Stimulated activated CD4-positive, alpha-beta T cell treated with anti-CD3 and anti-CD28 coated beads, TNF-alpha, amount 100 ng/mL, for 24 hours (primary cell): ENCODE data around the gene BRAT1.
"Not testable (repeated sequence)": the region's sequence is repeated elsewhere in the genome, so short reads cannot be mapped to it uniquely, and the experiment has no call there.

Experiments used
- DNase-seq, 3 experiments: peaks; one replicate each; pipeline ENCODE4 v3.0.0-alpha.2; 2020; ENCODE audit warnings: low read depth in 3 of 3

The BRAT1 gene

DNA sequence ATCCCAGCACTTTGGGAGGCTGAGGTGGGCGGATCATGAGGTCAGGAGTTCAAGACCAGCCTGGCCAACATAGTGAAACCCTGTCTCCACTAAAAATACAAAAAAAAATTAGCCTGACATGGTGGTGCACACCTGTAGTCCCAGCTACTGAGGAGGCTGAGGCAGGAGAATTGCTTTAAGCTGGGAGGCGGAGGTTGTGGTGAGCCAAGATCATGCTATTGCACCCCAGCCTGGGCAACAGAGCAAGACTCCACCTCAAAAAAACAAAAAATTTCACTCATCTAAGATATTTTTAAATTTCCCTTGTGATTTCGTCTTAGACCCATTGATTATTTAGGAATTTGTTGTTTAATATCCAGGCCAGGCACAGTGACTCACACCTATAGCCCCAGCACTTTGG lies 8.6 kb upstream of the BRAT1 start:
- not testable (repeated sequence) for DNase-seq

- DNase-seq, result peak in 1 of 3 experiments; percentile 42
These were observed 4.1 kb upstream of the BRAT1 start for GRCh38 chr7:2559283-2559950.

DNA sequence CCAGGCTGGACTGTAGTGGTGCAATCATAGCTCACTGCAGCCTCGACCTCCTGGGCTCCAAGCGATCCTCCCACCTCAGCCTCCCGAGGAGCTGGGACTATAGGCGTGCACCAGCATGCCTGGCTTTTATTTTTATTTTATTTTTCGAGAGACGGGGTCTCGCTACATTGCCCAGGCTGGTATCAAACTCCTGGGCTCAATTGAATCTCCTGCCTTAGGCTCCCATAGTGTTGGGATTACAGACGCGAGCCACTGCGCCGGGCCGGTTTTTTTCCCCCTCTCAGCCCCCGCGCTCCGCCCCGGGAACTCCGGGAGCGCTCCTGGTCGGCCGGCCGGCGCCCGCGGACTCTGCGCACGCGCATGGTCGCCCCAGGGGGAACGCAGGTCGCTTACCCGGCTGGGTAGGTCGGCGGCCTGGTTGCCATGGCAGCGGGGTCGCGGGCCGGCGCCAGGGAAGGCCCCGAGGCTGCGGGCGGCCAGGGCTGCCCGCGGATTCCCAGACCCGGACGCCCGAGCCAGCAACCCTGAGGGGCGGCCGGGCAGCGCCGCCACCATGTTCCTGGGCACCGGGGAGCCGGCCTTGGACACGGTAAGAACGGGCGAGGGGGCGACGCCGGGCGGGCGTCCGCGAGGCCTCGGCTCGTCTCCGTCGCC lies 3.4 kb upstream of the BRAT1 start, which contains the start of gene IQCE:
Gene IQCE, plus strand, starts transcription at position 351 of the 654 bp plus-strand sequence. Its CDS starts 203 bp downstream, at position 554.
- peak; percentile 75 to 92 (median 88) for DNase-seq

- no peak for DNase-seq
These were observed 638 bp downstream of the BRAT1 start for GRCh38 chr7:2554661-2555111.

- no peak for DNase-seq
These were observed 1.3 kb downstream of the BRAT1 start for GRCh38 chr7:2553831-2554581.

GRCh38 chr7:2553108-2553507 lies 2.2 kb downstream of the BRAT1 start:
- DNase-seq, result no peak

- DNase-seq, result no peak
These were observed 3.9 kb downstream of the BRAT1 start for GRCh38 chr7:2551418-2551817.

DNA sequence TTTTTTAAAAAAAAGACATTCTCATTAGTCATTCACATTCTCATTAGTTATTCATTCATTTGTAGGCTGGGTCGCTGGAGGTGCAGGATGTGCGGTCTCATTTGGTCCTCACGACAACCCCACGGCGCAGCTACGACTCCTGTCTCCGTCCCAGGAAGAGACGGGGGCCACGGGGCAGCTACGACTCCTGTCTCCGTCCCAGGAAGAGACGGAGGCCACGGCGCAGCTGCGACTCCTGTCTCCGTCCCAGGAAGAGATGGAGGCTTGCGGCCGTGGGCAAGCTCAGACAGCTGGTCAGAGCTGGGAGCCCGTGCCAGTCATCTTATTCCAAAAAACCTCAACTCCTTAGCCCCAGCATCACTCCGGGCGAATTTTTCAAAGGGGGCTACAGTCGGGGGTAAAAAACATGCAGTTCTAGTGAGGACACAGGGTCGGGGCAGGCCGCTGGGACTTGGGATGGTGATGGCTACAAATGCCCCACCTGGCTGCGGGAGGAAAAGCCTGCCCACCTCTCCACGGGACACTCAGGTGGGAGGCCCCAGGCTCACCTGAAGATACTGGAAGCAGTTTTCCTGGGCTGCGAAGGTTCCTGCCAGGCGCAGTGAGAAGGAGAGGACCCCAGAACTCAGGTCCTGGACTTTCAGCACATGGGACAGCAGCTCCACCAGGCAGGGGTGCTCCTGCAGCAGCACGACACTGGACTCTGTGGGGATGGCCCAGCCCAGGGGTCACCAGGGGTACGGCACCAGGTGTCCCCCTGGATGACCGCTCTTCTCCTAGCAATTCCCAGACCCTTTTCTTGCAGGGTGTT lies 8.3 kb downstream of the BRAT1 start:
- DNase-seq, result no peak

GRCh38 chr7:2545746-2546425 lies 9.4 kb downstream of the BRAT1 start:
- DNase-seq, result no peak

GRCh38 chr7:2544541-2545188 lies 10.7 kb downstream of the BRAT1 start:
- no peak for DNase-seq

- no peak for DNase-seq
These were observed 12.1 kb downstream of the BRAT1 start for GRCh38 chr7:2542916-2543871.

GRCh38 chr7:2542011-2542915 lies 13.1 kb downstream of the BRAT1 start:
- no peak for DNase-seq

GRCh38 chr7:2541291-2542010 lies 13.9 kb downstream of the BRAT1 start:
- no peak for DNase-seq

DNA sequence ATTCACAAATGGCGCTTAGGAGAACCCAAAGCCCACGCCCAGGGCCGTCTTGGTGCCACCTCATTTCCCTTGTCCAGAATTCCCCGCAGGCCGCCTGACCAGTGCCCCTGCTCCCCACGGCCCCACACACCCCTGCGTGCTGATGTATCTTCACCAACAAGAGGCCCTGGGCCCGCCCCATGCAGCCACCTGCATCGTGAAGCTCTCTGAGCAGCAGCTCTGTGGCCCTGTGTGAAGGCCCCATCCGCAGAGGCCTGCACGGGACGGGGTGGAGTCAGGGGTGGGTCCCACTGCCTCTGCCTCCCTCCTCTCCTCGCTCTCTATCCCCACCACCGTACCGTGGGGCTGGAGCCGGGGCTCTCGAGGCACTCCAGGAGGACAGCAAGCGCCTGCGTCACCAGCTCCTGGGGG lies 14.7 kb downstream of the BRAT1 start:
- DNase-seq, result no peak

- DNase-seq, result no peak
These were observed 15.2 kb downstream of the BRAT1 start for GRCh38 chr7:2540133-2540532.

GRCh38 chr7:2539031-2539911 lies 16.1 kb downstream of the BRAT1 start:
- DNase-seq, result no peak
